ENCODE results near the gene CNOT8. TPM values are rescaled to one million over a fixed set of nuclear protein-coding genes. Genes with fewer than 3 reads are reported as not detected.
"Not testable (repeated sequence)": the region's sequence is repeated elsewhere in the genome, so short reads cannot be mapped to it uniquely, and the experiment has no call there.

CNOT8 gene
- total RNA-seq, 4 donors from 2014 or later = 32.0 to 96.2 (median 54.2) TPM

GRCh38 chr5:154829181-154829588 is 29.2 kb upstream of the CNOT8 start:
- no peaks in the 10 kb centered on the region for H3K27me3 ChIP-seq
- no peak for DNase-seq
- H3K9me3 ChIP-seq = no peaks in the 10 kb centered on the region
- H3K36me3 ChIP-seq = no peaks in the 10 kb centered on the region
- intact Hi-C loops (cut with DNase I; ENCODE audit: low total_unique reads) = no loop called here
- H3K4me1 ChIP-seq = no peaks in the 10 kb centered on the region
- no peak overlapping the region for H3K27ac ChIP-seq
- H3K4me3 ChIP-seq = no peak overlapping the region
- TF ChIP-seq CTCF (IDR thresholded peaks at IDR 0.05) = no peak
- no peak for TF ChIP-seq POLR2A (IDR thresholded peaks at IDR 0.05)

GRCh38 chr5:154829589-154830218 is 28.7 kb upstream of the CNOT8 start:
- H3K9me3 ChIP-seq = no peaks in the 10 kb centered on the region
- no peak overlapping the region for H3K4me3 ChIP-seq
- no peak overlapping the region for H3K27ac ChIP-seq
- no peaks in the 10 kb centered on the region for H3K4me1 ChIP-seq
- TF ChIP-seq CTCF (IDR thresholded peaks at IDR 0.05) (no peak), POLR2A (IDR thresholded peaks at IDR 0.05) (no peak)
- H3K36me3 ChIP-seq = no peaks in the 10 kb centered on the region
- no peak for DNase-seq
- no peaks in the 10 kb centered on the region for H3K27me3 ChIP-seq
- intact Hi-C loops (cut with DNase I; ENCODE audit: low total_unique reads) = no loop called here

- no peak for DNase-seq
- Histone ChIP-seq H3K27ac (no peak overlapping the region), H3K4me3 (no peak overlapping the region), H3K36me3 (no peaks in the 10 kb centered on the region), H3K9me3 (no peaks in the 10 kb centered on the region), H3K4me1 (no peaks in the 10 kb centered on the region), H3K27me3 (no peaks in the 10 kb centered on the region)
- TF ChIP-seq CTCF (IDR thresholded peaks at IDR 0.05) (no peak), POLR2A (IDR thresholded peaks at IDR 0.05) (no peak)
- intact Hi-C loops (cut with DNase I; ENCODE audit: low total_unique reads) = no loop called here
Measured at GRCh38 chr5:154830219-154830595, 28.2 kb upstream of the CNOT8 start.

- no peaks in the 10 kb centered on the region for H3K36me3 ChIP-seq
Measured at GRCh38 chr5:154830596-154830995, 27.8 kb upstream of the CNOT8 start.

GRCh38 chr5:154831451-154831850 is 27.0 kb upstream of the CNOT8 start:
- H3K4me3 ChIP-seq = no peak overlapping the region
- DNase-seq = no peak
- no peaks in the 10 kb centered on the region for H3K27me3 ChIP-seq
- intact Hi-C loops (cut with DNase I; ENCODE audit: low total_unique reads) = no loop called here
- H3K9me3 ChIP-seq = no peaks in the 10 kb centered on the region
- TF ChIP-seq CTCF (IDR thresholded peaks at IDR 0.05) = no peak
- TF ChIP-seq POLR2A (IDR thresholded peaks at IDR 0.05) = no peak
- no peak overlapping the region for H3K27ac ChIP-seq
- H3K36me3 ChIP-seq = no peaks in the 10 kb centered on the region
- no peaks in the 10 kb centered on the region for H3K4me1 ChIP-seq

More at GRCh38 chr5:154830596-154830995, 27.8 kb upstream of the CNOT8 start:
- Histone ChIP-seq H3K4me1 (no peaks in the 10 kb centered on the region), H3K4me3 (no peak overlapping the region), H3K9me3 (no peaks in the 10 kb centered on the region), H3K27me3 (no peaks in the 10 kb centered on the region), H3K27ac (no peak overlapping the region)
- TF ChIP-seq POLR2A (IDR thresholded peaks at IDR 0.05) (no peak), CTCF (IDR thresholded peaks at IDR 0.05) (no peak)
- intact Hi-C loops (cut with DNase I; ENCODE audit: low total_unique reads) = no loop called here
- DNase-seq = no peak

- H3K27me3 ChIP-seq; DNase-seq; H3K4me1 ChIP-seq; H3K4me3 ChIP-seq; intact Hi-C loops (cut with DNase I; ENCODE audit: low total_unique reads); H3K36me3 ChIP-seq; H3K9me3 ChIP-seq; H3K27ac ChIP-seq: not testable (repeated sequence)
Measured at GRCh38 chr5:154832804-154833203, 25.6 kb upstream of the CNOT8 start.

Data from uterus (tissue), 4 donors.